Astrocyte of the cerebellum (primary cell): ENCODE measurements around the gene SETD3.

Experiments used
- DNase-seq: peaks from one replicate; pipeline ENCODE4 v3.0.0-alpha.2; 2011; ENCODE audit warnings: low read depth
- H3K4me3 ChIP-seq: 2 replicates; pipeline ENCODE4 v1.5.1; 2011; ENCODE audit warnings: mild to moderate bottlenecking, low read depth, low read length, moderate library complexity
- in situ Hi-C: cut with HindIII; loops from 2 replicates; pipeline ENCODE4 v1.10.0; 2017; ENCODE audit warnings: low sequenced_read_pairs
- TF ChIP-seq, protein P1 (sequence below): IDR thresholded peaks from 2 replicates; pipeline ENCODE4 v1.5.1; 2012; ENCODE audit warnings: low read length, low read depth, moderate library complexity, mild to moderate bottlenecking; ENCODE audit errors: missing control alignments

Gene SETD3

DNA sequence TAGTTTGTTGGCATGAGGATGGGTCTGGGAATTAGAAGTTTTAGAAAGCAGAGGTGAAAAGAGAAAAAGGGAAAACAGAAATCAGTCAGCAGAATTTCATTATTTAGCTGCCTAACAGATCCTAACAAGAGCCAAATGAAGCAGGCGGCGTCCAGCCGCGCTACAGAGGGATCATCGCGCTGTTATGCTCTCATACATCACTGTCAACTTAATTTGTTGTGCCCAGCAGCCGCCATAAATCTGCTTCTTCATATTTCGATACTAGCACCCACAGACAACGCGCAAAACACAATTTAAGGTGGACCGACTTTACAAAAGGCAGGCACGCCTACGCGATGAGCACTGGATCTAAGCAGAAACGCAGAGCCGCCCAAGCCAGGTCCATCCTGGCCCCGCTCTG is 66.7 kb downstream of the SETD3 start:
- no peak overlapping the region for H3K4me3 ChIP-seq
- in situ Hi-C loops = no loop called here
- TF ChIP-seq, protein P1, sequence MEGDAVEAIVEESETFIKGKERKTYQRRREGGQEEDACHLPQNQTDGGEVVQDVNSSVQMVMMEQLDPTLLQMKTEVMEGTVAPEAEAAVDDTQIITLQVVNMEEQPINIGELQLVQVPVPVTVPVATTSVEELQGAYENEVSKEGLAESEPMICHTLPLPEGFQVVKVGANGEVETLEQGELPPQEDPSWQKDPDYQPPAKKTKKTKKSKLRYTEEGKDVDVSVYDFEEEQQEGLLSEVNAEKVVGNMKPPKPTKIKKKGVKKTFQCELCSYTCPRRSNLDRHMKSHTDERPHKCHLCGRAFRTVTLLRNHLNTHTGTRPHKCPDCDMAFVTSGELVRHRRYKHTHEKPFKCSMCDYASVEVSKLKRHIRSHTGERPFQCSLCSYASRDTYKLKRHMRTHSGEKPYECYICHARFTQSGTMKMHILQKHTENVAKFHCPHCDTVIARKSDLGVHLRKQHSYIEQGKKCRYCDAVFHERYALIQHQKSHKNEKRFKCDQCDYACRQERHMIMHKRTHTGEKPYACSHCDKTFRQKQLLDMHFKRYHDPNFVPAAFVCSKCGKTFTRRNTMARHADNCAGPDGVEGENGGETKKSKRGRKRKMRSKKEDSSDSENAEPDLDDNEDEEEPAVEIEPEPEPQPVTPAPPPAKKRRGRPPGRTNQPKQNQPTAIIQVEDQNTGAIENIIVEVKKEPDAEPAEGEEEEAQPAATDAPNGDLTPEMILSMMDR = no peak
- DNase-seq = no peak

- TF ChIP-seq, protein P1 = no peak
- in situ Hi-C loops = no loop called here
- no peak for DNase-seq
- no peak overlapping the region for H3K4me3 ChIP-seq
Observed at GRCh38 chr14:99413172-99413571, 67.5 kb downstream of the SETD3 start.

- DNase-seq = peak; percentile 49
- TF ChIP-seq, protein P1 = no peak
- in situ Hi-C loops = no loop called here
Observed at GRCh38 chr14:99412117-99413061, 68.3 kb downstream of the SETD3 start.

DNA sequence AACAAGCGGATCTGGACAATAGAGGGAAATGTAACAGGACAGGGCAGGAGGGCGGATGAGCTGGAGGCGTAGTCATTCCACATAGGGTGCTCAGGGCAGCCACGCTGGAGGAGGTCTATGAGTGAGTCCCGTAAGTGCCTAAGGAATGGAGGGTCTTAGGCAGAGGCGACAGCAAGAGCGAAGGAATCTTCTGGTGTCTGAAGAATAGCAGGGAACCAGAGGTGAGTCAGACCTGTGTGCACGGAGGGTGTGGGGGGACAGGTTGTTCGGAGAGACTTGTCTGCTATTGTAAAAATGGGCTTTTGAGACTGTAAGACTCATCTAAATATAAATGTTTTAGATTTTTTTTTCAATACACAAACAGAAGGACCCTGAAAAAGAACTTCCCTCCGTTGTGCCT is 70.6 kb downstream of the SETD3 start:
- DNase-seq = no peak
- H3K4me3 ChIP-seq = no peak overlapping the region
- in situ Hi-C loops = no loop called here
- TF ChIP-seq, protein P1 = no peak

More at GRCh38 chr14:99412117-99413061, 68.3 kb downstream of the SETD3 start:
- H3K4me3 ChIP-seq = no peak overlapping the region

GRCh38 chr14:99408971-99409289 is 71.7 kb downstream of the SETD3 start:
- no peak overlapping the region for H3K4me3 ChIP-seq
- in situ Hi-C loops = no loop called here
- no peak for DNase-seq
- TF ChIP-seq, protein P1 = no peak

DNA sequence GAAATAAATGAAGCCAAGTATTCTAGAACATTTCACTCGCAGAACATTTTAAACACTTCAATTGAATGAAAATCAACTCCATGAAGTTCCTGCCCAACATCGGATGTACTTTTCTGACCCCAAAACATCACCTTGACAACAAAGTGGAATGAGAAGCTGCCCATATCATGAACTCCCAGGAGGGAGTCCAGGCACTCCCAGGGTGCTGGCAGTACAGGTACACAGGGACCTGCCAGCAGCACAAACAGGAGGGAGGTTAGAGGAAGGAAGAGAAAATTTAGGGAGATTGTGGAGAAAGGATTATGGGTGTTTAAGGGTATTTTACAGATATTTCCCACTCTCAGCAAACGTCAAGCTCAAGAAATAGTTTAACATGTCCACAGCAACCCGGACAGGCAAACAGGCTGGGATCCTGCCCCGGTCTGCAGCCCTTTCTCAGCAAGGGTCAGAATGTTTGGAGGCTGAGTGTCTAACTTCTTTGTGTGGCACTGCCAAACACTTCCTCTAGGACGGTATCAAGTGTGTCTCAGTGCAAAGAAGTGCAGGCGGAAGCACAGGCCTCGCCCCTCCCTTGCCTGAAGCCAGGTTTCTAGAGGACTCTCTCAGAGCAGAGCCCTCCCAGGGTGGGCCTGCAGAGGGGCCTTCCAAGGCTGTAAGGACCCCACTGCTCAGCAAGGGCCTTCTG is 72.2 kb downstream of the SETD3 start:
- TF ChIP-seq, protein P1 = no peak
- in situ Hi-C loops = no loop called here
- no peak for DNase-seq
- H3K4me3 ChIP-seq = no peak overlapping the region
